Spleen (tissue), 7 donors: ENCODE data around the gene ATXN10.

Experiments used
- POLR2A ChIP-seq, 3 donors: fragments of 450-650 bp; IDR thresholded peaks; one replicate each; pipeline ENCODE4 v1.5.1; 2017; ENCODE audit warnings: antibody characterized with exemption in 3 of 3, mild to moderate bottlenecking in 1 of 3
- POLR2AphosphoS5 ChIP-seq, 3 donors: sonication (generic); formaldehyde crosslinking; IDR thresholded peaks; one replicate each; pipeline ENCODE4 v1.5.1; 2017; ENCODE audit warnings: antibody characterized with exemption in 3 of 3
- TF ChIP-seq, protein P1 (sequence below), 11 experiments: fragments of 200-600 bp in 7 of 11; fragments of 450-650 bp in 4 of 11; sonication (generic) in 4 of 11; IDR thresholded peaks in 8 of 11; conservative IDR thresholded peaks in 3 of 11; 1 replicate in 7 of 11; 2 replicates in 4 of 11; pipeline versions ENCODE4 v1.4.0 to v1.8.0; 2016 to 2021; ENCODE audit warnings: antibody characterized with exemption in 11 of 11, inconsistent platforms in 4 of 11, mild to moderate bottlenecking in 1 of 11
- donor health status: DM: no; HTN: no; CAD: no; lungs with moderate emphysema.
- donor health status: DM: no; HTN: no; CAD: no.
- donor health status: DM: no; HTN: no; CAD: no.

DNA sequence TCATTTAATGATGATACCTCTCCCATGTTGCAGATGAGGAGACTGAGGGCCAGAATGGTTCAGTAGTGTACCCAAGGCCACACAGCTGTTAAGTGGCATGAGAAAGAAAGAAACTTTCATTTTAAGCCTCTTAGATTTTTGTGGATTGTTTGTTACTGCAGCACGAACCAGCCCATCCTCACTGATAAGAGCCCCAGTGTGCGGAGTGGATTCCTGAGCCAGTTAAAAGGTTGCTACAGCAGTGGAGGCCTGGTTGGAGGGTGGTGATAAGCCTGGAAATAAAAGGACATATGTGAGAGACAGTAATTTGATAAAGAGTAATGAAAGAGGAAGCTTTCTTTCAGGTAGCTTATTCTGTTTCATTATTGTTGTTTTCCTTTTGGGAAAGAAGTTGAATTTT, 89.0 kb downstream of the ATXN10 start:
- TF ChIP-seq, protein P1, sequence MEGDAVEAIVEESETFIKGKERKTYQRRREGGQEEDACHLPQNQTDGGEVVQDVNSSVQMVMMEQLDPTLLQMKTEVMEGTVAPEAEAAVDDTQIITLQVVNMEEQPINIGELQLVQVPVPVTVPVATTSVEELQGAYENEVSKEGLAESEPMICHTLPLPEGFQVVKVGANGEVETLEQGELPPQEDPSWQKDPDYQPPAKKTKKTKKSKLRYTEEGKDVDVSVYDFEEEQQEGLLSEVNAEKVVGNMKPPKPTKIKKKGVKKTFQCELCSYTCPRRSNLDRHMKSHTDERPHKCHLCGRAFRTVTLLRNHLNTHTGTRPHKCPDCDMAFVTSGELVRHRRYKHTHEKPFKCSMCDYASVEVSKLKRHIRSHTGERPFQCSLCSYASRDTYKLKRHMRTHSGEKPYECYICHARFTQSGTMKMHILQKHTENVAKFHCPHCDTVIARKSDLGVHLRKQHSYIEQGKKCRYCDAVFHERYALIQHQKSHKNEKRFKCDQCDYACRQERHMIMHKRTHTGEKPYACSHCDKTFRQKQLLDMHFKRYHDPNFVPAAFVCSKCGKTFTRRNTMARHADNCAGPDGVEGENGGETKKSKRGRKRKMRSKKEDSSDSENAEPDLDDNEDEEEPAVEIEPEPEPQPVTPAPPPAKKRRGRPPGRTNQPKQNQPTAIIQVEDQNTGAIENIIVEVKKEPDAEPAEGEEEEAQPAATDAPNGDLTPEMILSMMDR (IDR thresholded peaks at IDR 0.05 in 8 of 11, conservative IDR thresholded peaks at IDR 0.05 in 3 of 11), result no peak
- TF ChIP-seq POLR2AphosphoS5 (IDR thresholded peaks at IDR 0.05) (no peak), POLR2A (IDR thresholded peaks at IDR 0.05) (no peak)
